ENCODE measurements around the gene AHCTF1. TPM values are rescaled to one million over a fixed set of nuclear protein-coding genes. Genes with fewer than 3 reads are reported as not detected.

AHCTF1 gene
- total RNA-seq, 1 donor, result 38.7 TPM

GRCh38 chr1:246790833-246791232 lies 140.9 kb downstream of the AHCTF1 start:
- TF ChIP-seq, protein P1, sequence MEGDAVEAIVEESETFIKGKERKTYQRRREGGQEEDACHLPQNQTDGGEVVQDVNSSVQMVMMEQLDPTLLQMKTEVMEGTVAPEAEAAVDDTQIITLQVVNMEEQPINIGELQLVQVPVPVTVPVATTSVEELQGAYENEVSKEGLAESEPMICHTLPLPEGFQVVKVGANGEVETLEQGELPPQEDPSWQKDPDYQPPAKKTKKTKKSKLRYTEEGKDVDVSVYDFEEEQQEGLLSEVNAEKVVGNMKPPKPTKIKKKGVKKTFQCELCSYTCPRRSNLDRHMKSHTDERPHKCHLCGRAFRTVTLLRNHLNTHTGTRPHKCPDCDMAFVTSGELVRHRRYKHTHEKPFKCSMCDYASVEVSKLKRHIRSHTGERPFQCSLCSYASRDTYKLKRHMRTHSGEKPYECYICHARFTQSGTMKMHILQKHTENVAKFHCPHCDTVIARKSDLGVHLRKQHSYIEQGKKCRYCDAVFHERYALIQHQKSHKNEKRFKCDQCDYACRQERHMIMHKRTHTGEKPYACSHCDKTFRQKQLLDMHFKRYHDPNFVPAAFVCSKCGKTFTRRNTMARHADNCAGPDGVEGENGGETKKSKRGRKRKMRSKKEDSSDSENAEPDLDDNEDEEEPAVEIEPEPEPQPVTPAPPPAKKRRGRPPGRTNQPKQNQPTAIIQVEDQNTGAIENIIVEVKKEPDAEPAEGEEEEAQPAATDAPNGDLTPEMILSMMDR (IDR thresholded peaks at IDR 0.05; ENCODE audit: insufficient read depth, low read length), result no peak
- no peak for DNase-seq (ENCODE audit: low read depth)
- no peak overlapping the region for H3K4me3 ChIP-seq (ENCODE audit: low read depth, low read length)

DNA sequence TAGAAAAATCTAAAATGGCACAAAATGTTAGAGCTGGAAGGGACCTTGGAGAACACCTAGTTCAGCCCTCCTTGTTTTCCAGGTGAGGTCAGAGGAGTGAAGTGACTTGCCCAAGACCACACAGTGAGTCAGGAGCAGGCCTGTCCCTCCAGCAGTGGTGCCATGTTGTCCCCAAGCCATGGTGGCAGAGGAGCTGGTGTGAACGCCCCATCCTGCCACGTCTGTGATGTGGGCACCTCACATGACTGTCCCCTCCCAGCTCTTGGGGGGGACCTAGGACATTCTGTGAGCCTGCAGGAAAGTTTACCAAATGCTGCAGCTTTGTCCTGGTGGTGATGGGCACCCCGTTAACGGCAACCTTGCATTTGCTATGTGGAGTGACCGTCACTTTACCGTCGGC lies 141.4 kb downstream of the AHCTF1 start:
- H3K4me3 ChIP-seq (ENCODE audit: low read depth, low read length), result no peak overlapping the region
- DNase-seq (ENCODE audit: low read depth), result no peak
- TF ChIP-seq, protein P1 (IDR thresholded peaks at IDR 0.05; ENCODE audit: insufficient read depth, low read length), result no peak

- TF ChIP-seq, protein P1 (IDR thresholded peaks at IDR 0.05; ENCODE audit: insufficient read depth, low read length), result no peak
- no peak for DNase-seq (ENCODE audit: low read depth)
- no peak overlapping the region for H3K4me3 ChIP-seq (ENCODE audit: low read depth, low read length)
These were observed 142.1 kb downstream of the AHCTF1 start for GRCh38 chr1:246789454-246790339.

Small RNA genes within 50 kb of the gene (small RNA-seq; reads per million reads assigned to genes)
- gene AC113174.1 (not detected), gene RF00402 (not detected)

Other genes with a start within 250 kb of the AHCTF1 start
- 24.8 and 55.1 TPM in 2 replicates for gene SCCPDH, start 207.5 kb downstream of the AHCTF1 start, total RNA-seq (ENCODE audit: low replicate concordance)
- 0.82 and 1.4 TPM in 2 replicates for gene ZNF695, start 76.1 kb upstream of the AHCTF1 start, total RNA-seq (ENCODE audit: low replicate concordance)
- gene ZNF670, start 146.9 kb upstream of the AHCTF1 start, total RNA-seq (ENCODE audit: low replicate concordance), result 2.0 and 3.6 TPM in 2 replicates
- 7.4 and 9.4 TPM in 2 replicates for gene ZNF669, start 172.4 kb upstream of the AHCTF1 start, total RNA-seq (ENCODE audit: low replicate concordance)
- gene ZNF124, start 240.1 kb upstream of the AHCTF1 start, total RNA-seq (ENCODE audit: low replicate concordance), result 22.7 and 33.4 TPM in 2 replicates

Data from fibroblast of the aortic adventitia (primary cell).